T-helper 9 cell (primary cell): ENCODE results near the gene FKBP5.
"Not testable (repeated sequence)": the region's sequence is repeated elsewhere in the genome, so short reads cannot be mapped to it uniquely, and the experiment has no call there.

Experiments
- DNase-seq: peaks from one replicate; pipeline ENCODE4 v3.0.0-alpha.2; 2020
- total RNA-seq, 2 donors: gene quantifications; one replicate each; lab custom pipeline; 2026; lab: John Stamatoyannopoulos, UW

Gene FKBP5
- 83.0 to 122 reads per million in 2 donors for total RNA-seq

DNA sequence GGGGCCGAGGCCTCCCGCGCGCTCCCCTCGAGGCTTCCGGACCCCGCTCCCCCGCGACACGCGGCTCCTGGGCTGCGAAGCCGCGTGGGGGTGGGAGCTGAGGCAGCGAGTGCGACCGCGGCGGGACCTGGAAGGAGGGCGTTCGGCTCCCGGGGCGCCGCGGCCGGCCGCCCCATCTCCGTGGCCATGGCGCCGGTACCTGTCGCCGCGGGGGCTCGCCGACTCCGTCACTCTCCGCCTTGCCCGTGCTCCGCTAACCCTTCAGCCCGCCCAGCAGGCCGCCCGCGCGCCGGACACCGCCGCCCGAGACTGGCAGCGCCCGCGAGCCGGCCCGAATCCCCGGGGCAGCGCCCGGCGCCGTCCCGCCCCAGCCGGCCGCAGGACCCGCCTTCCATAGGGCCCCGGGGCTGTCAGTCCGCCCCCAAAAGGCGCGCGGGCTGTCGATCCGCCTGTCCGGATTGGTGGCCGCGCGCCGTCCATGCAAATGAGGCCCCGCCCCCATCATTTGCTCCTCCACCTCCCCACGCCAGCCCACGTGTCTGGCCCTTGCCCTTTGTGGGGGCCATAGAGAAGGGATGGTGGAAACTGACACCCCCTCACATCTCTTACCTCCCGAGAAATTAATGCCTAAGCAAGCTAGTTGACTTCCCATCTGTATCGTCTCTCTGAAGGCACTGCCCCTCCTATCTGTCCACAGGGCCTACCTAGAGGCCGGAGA is at the start of gene FKBP5:
FKBP5 (minus strand) TSS at position 311 of the 718 bp plus-strand sequence. CDS start 46,091 bp downstream, outside the sequence.
- DNase-seq: peak; percentile 81

DNA sequence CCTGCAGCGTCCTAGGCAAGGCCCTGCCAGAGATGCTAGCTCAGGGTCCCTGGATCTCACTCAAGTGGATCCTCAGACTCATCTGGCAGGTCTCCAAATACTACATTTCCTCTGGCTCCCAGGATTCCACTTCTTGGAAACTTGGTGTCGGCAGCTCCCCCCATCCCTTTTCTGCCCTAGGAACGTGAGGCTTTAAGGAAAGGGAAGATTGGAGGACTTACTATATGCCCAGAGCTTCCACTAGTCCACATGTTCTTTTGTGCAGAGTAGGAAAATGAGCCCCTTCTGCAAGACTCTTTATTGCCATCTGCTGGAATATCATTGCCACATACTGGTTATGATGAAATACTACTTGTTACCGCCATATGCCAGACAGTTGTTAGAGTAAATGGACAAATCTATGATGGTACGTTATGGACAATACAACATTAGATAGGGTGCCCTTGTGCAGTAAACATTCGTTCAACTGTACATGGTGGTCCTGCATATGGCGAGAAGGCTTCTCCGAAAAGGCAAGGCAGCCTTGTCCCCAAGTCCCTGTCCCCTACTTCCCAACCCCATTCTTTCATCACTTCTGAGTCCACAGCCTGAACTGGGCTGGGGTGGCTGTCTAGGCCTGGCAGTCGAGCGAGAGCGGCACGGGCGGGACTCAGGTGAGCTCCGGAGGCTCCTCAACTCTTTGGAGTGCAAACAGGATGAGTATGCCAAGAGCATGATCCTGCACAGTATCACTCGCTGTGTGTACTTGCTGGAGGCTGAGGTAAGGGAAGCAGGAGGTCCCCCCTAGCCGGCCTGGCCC is 48.9 kb upstream of the FKBP5 start:
- DNase-seq: no peak

- no peak for DNase-seq
Observed at GRCh38 chr6:35736982-35737412, 48.3 kb upstream of the FKBP5 start, which contains the start of gene ARMC12. Gene ARMC12 (plus strand): TSS chr6:35737032. CDS start chr6:35737109, 77 bp downstream.

- peak; percentile 82 for DNase-seq
Observed at GRCh38 chr6:35736253-35736894, 47.7 kb upstream of the FKBP5 start.

- no peak for DNase-seq
Observed at GRCh38 chr6:35735452-35735851, 46.7 kb upstream of the FKBP5 start.

DNA sequence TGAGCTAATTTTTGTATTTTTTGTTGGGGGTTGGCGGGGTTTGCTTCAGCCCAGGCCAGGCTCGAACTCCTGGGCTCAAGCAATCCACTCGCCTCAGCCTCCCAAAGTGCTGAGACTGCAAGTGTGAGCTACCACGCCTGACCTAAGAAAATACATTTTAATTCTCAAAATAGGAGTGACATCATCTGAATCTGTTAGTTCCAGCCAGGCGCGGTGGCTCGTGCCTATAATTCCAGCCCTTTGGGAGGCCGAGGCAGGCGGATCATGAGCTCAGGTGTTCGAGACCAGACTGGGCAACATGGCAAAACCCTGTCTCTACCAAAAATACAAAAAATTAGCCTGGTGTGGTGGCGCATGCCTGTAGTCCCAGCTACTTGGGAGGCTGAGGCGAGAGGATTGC is 45.6 kb upstream of the FKBP5 start:
- not testable (repeated sequence) for DNase-seq

- DNase-seq: no peak
Observed at GRCh38 chr6:35733633-35734032, 44.9 kb upstream of the FKBP5 start.

GRCh38 chr6:35731736-35732532 is 43.2 kb upstream of the FKBP5 start:
- peak; percentile 92 for DNase-seq

- DNase-seq: peak; percentile 91
Observed at GRCh38 chr6:35731414-35731735, 42.7 kb upstream of the FKBP5 start.

GRCh38 chr6:35730745-35731413 is 42.2 kb upstream of the FKBP5 start:
- no peak for DNase-seq

DNA sequence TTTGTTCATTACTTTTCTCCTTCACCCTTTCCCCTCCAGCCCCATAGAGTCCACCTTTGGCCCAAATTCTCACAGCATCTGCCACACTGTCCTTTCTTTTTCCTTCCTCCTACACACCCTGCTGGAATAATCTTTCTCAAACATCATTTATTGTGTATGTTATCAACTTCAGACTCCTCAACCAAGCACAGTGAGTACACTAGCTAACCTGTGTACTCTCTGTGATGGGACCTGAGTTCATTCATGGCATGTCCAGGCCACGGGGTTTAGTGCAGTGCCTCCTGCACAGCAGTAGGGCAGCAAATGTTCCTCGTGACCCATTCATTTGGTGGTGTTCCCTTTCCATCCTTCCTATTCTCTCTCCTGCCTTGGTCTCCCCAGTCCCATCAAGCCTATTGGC is 41.0 kb upstream of the FKBP5 start:
- DNase-seq: no peak

DNA sequence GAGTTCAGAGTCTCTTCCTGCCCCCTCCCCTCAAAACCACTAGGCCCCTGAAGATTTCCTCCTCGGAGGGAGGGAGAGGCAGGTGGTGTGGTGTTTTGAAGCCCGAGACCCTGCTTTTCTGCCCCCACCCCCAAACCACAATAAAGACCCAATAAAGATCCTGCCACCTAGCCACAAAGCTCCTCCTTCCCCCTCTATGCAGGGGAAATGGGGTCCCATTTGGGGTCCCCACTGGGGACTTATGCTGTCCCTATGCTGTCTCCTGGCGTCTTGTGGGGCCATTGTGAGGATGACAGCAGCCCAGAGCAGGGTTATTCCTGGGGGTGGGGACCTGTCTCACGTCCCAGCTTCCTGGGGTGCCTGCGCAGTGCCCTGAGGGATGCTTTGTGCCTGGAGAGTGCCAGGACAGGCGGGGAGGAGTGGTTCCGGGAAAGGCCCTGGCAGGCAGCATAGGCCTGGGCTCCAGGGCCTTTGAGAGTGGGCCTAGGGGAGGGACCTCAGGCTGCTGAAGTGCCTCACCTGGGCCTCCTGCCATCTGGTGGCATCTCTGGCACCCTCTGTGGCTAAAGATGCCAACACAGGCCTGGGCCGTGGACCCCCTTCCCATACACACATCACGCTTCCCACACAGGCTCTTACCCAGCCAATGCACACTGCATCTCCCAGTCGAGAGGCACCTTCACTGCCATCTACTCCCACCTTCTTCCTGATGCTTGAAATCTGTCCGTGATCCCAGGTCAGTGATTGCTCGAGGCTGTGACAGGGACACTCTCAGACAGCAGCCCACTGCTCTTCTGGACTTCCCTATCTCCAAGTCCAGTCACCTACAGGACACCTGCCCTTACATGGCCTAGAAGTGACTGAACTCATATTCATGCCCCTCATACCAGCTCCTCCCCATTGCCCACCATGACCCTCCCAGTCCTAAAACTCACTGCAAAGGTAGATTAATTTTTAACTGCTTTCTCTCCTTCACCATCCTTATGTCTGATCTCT is 40.3 kb upstream of the FKBP5 start:
- no peak for DNase-seq

GRCh38 chr6:35727935-35728682 is 39.4 kb upstream of the FKBP5 start:
- peak; percentile 79 for DNase-seq

DNA sequence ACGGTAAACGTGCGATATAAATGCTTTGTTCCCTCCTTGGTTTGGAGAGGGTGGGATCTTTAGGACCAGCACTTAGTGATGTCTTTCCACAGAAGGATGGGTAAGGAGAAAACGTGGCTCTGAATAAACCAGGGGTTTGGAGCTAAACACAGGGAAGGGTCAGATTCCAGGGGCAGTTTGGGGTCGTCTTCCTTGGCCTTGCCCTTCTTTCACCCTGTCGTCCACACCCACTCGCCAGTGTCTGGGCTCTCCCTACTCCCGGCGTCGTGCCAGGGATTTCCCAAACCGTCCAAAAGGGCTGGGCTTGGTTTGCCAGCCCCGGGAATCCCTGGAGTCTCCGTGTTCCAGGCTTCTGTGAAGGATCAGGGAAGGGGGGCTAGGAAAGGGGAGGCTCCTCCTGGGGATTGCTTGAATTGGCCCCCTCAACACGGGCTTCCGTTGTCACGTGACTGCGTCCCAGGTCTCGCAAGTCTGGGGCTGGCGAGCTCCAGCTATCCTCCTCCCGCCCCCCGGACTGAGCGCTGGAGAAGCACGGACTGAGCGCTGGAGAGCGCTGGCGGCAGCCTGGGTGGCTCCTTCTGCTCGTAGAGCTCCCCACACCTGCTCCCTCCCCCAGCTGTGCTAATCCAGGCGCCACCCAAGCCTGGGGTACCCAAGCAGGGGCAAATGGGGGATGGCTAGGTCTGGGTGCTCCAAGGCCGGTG is 38.7 kb upstream of the FKBP5 start:
- DNase-seq: no peak

- DNase-seq: no peak
Observed at GRCh38 chr6:35725721-35726438, 37.2 kb upstream of the FKBP5 start.

DNA sequence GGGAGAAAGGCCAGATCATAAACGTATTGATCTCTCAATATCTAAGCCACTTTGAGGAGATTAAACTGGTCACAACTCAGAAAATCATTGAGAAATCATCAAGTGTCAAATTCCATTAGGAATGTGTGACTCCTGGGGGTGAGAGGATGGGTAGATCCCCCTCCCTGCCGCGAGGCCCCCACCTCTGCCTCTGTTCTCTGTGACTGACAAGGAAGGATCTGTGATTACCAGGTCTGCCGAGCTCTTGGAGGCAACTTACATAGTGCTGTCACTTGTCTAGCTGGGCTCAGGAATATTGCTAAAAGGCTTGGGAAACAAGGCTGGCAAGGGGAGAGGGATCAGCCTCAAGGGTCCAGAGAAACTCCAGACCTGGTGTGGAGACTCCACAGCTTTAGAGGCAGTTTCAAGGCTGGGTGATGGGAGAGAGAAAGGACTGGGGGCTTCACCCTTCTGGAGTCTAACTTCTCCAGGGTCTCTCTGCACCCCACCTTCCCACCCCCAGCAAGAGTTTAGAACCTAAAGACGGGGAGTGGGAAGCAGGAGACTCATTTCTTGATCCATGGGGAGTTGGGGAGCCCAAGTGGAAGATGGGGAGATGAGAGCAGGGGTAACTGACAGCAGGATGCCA is 36.5 kb upstream of the FKBP5 start:
- DNase-seq: no peak

- no peak for DNase-seq
Observed at GRCh38 chr6:35724471-35724870, 35.8 kb upstream of the FKBP5 start.

DNA sequence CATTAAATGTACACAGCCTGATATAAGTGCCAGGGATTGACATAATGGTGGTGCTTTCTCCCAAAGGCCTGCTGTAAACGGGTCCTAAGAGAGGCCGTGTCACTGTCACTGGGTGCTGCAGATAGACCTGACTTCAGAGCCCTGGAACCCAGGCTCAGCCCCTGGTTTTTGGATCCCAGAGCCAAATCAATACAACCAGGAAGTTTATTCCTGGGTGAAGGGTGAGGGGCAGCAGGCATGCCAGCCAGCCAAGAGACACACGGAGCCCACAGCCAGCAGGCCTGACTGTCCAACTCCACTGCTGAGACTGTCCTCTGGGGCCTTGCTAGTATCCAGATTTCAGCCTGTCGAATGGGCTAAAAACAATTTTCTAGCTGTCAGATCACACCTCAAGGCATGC is 35.3 kb upstream of the FKBP5 start:
- no peak for DNase-seq
